Vagina (tissue), 2 donors: Measurements from ENCODE around the gene PICALM. TPM values are rescaled to one million over a fixed set of nuclear protein-coding genes. Genes with fewer than 3 reads are reported as not detected.
"Not testable (repeated sequence)": the region's sequence is repeated elsewhere in the genome, so short reads cannot be mapped to it uniquely, and the experiment has no call there.

Source experiments
- DNase-seq, 2 donors: peaks; one replicate each; pipeline ENCODE4 v3.0.0-alpha.2; 2017; ENCODE audit errors: extremely low spot score in 2 of 2
- H3K27ac ChIP-seq: fragments of 200-600 bp; sonication (generic); one replicate; pipeline ENCODE4 v1.5.1; 2019
- H3K27me3 ChIP-seq: fragments of 200-600 bp; sonication (generic); one replicate; pipeline ENCODE4 v1.5.1; 2019
- H3K36me3 ChIP-seq, 2 donors: fragments of 200-600 bp; sonication (generic); one replicate each; pipeline ENCODE4 v1.5.1; 2017 to 2019
- H3K4me1 ChIP-seq: fragments of 200-600 bp; sonication (generic); one replicate; pipeline ENCODE4 v1.5.1; 2019
- H3K4me3 ChIP-seq, 2 donors: fragments of 200-600 bp; sonication (generic); 1 replicate in 1 of 2; 2 replicates in 1 of 2; pipeline ENCODE4 v1.5.1; 2016 to 2019
- H3K9me3 ChIP-seq: fragments of 200-600 bp; sonication (generic); one replicate; pipeline ENCODE4 v1.5.1; 2019
- CTCF ChIP-seq, 3 experiments: fragments of 450-650 bp in 2 of 3; fragments of 200-600 bp in 1 of 3; sonication (generic) in 1 of 3; IDR thresholded peaks; one replicate each; pipeline ENCODE4 v1.5.1; 2017 to 2019; ENCODE audit warnings: antibody characterized with exemption in 3 of 3, mild to moderate bottlenecking in 2 of 3, moderate library complexity in 2 of 3
- POLR2A ChIP-seq, 2 donors: fragments of 450-650 bp; IDR thresholded peaks; one replicate each; pipeline ENCODE4 v1.6.1; 2017; ENCODE audit warnings: antibody characterized with exemption in 2 of 2, mild to moderate bottlenecking in 2 of 2, moderate library complexity in 2 of 2
- POLR2AphosphoS5 ChIP-seq, 2 donors: sonication (generic); formaldehyde crosslinking; IDR thresholded peaks; one replicate each; pipeline ENCODE4 v1.9.0; 2017; ENCODE audit warnings: antibody characterized with exemption in 2 of 2, mild to moderate bottlenecking in 2 of 2, low read depth in 1 of 2; ENCODE audit not compliant: insufficient read depth in 1 of 2
- intact Hi-C: fragments of 100-400 bp; cut with DNase I; formaldehyde crosslinking; loops from one replicate; pipeline ENCODE4 v1.15.1; 2023
- total RNA-seq: library from RNA; depleted of rRNA; stranded (reverse); fragments of >200 nt; gene quantifications from one replicate; pipeline ENCODE4 v1.2.3, GENCODE V29; 2016

The PICALM gene
- total RNA-seq, 1 donor from 2014 or later: 237 TPM

GRCh38 chr11:86115542-86116385 lies 46.9 kb upstream of the PICALM start:
- H3K27me3 ChIP-seq: no peaks in the 10 kb centered on the region
- intact Hi-C loops: no loop called here
- no peaks in the 10 kb centered on the region for H3K9me3 ChIP-seq
- no peaks in the 10 kb centered on the region for H3K36me3 ChIP-seq
- no peak overlapping the region for H3K27ac ChIP-seq
- no peak overlapping the region for H3K4me3 ChIP-seq
- DNase-seq: no peak
- peaks cover 12% of the 10 kb centered on the region for H3K4me1 ChIP-seq
- no peak for TF ChIP-seq POLR2AphosphoS5 (IDR thresholded peaks at IDR 0.05; ENCODE audit: insufficient read depth in 1 of 2, low read depth in 1 of 2)
- no peak for TF ChIP-seq POLR2A (IDR thresholded peaks at IDR 0.05)
- TF ChIP-seq CTCF (IDR thresholded peaks at IDR 0.05): no peak

GRCh38 chr11:86108890-86109638 lies 40.2 kb upstream of the PICALM start:
- no peak overlapping the region for H3K27ac ChIP-seq
- H3K9me3 ChIP-seq: no peaks in the 10 kb centered on the region
- H3K27me3 ChIP-seq: no peaks in the 10 kb centered on the region

GRCh38 chr11:86108191-86108590 lies 39.3 kb upstream of the PICALM start:
- no peak for DNase-seq
- Histone ChIP-seq H3K27ac (no peak overlapping the region), H3K9me3 (no peaks in the 10 kb centered on the region), H3K27me3 (no peaks in the 10 kb centered on the region), H3K4me1 (no peaks in the 10 kb centered on the region), H3K4me3 (no peak overlapping the region), H3K36me3 (no peaks in the 10 kb centered on the region)
- intact Hi-C loops: no loop called here
- no peak for TF ChIP-seq CTCF (IDR thresholded peaks at IDR 0.05)
- TF ChIP-seq POLR2A (IDR thresholded peaks at IDR 0.05): no peak

More at GRCh38 chr11:86108890-86109638, 40.2 kb upstream of the PICALM start:
- intact Hi-C loops: no loop called here
- DNase-seq: no peak
- Histone ChIP-seq H3K4me3 (no peak overlapping the region), H3K4me1 (no peaks in the 10 kb centered on the region), H3K36me3 (no peaks in the 10 kb centered on the region)
- TF ChIP-seq CTCF (IDR thresholded peaks at IDR 0.05): no peak
- no peak for TF ChIP-seq POLR2AphosphoS5 (IDR thresholded peaks at IDR 0.05; ENCODE audit: insufficient read depth in 1 of 2, low read depth in 1 of 2)
- no peak for TF ChIP-seq POLR2A (IDR thresholded peaks at IDR 0.05)

- H3K9me3 ChIP-seq: no peaks in the 10 kb centered on the region
- H3K27me3 ChIP-seq: no peaks in the 10 kb centered on the region
- no peak overlapping the region for H3K4me3 ChIP-seq
- no peaks in the 10 kb centered on the region for H3K36me3 ChIP-seq
- H3K27ac ChIP-seq: no peak overlapping the region
- no peaks in the 10 kb centered on the region for H3K4me1 ChIP-seq
- no peak for TF ChIP-seq POLR2A (IDR thresholded peaks at IDR 0.05)
- no peak for TF ChIP-seq POLR2AphosphoS5 (IDR thresholded peaks at IDR 0.05; ENCODE audit: insufficient read depth in 1 of 2, low read depth in 1 of 2)
- TF ChIP-seq CTCF (IDR thresholded peaks at IDR 0.05): no peak
- intact Hi-C loops: no loop called here
- no peak for DNase-seq
Measured at GRCh38 chr11:86106916-86107315, 38.0 kb upstream of the PICALM start.

- H3K27ac ChIP-seq, H3K36me3 ChIP-seq, H3K27me3 ChIP-seq, H3K4me1 ChIP-seq, intact Hi-C loops, H3K9me3 ChIP-seq, DNase-seq, H3K4me3 ChIP-seq: not testable (repeated sequence)
Measured at GRCh38 chr11:86106031-86106430, 37.1 kb upstream of the PICALM start.

- H3K9me3 ChIP-seq, H3K27me3 ChIP-seq, H3K4me3 ChIP-seq, H3K4me1 ChIP-seq, DNase-seq, intact Hi-C loops, H3K27ac ChIP-seq, H3K36me3 ChIP-seq: not testable (repeated sequence)
Measured at GRCh38 chr11:86105601-86106000, 36.7 kb upstream of the PICALM start.
